Skeletal muscle satellite cell (primary cell): Measurements from ENCODE around the gene MRS2.

Source experiments
- H3K27me3 ChIP-seq: 2 replicates; pipeline ENCODE4 v1.7.0; 2013; ENCODE audit warnings: low read length; ENCODE audit not compliant: control insufficient read depth, insufficient read depth
- H3K36me3 ChIP-seq: 2 replicates; pipeline ENCODE4 v1.7.0; 2013; ENCODE audit warnings: mild to moderate bottlenecking, control low read depth, low read length; ENCODE audit not compliant: insufficient read depth
- H3K4me1 ChIP-seq: 2 replicates; pipeline ENCODE4 v1.7.0; 2013; ENCODE audit warnings: low read length; ENCODE audit not compliant: control insufficient read depth, insufficient read depth
- H3K4me2 ChIP-seq: 2 replicates; pipeline ENCODE4 v1.7.0; 2013; ENCODE audit warnings: mild to moderate bottlenecking, low read length
- H3K4me3 ChIP-seq: 2 replicates; pipeline ENCODE4 v1.7.0; 2013; ENCODE audit warnings: low read length
- H3K9ac ChIP-seq: 2 replicates; pipeline ENCODE4 v1.7.0; 2013; ENCODE audit warnings: mild to moderate bottlenecking, low read depth, low read length, moderate library complexity
- H3K9me3 ChIP-seq: replicated peaks from 2 replicates; pipeline ENCODE4 v1.7.0; 2013; ENCODE audit warnings: mild to moderate bottlenecking, control low read depth, low read length

MRS2 gene

DNA sequence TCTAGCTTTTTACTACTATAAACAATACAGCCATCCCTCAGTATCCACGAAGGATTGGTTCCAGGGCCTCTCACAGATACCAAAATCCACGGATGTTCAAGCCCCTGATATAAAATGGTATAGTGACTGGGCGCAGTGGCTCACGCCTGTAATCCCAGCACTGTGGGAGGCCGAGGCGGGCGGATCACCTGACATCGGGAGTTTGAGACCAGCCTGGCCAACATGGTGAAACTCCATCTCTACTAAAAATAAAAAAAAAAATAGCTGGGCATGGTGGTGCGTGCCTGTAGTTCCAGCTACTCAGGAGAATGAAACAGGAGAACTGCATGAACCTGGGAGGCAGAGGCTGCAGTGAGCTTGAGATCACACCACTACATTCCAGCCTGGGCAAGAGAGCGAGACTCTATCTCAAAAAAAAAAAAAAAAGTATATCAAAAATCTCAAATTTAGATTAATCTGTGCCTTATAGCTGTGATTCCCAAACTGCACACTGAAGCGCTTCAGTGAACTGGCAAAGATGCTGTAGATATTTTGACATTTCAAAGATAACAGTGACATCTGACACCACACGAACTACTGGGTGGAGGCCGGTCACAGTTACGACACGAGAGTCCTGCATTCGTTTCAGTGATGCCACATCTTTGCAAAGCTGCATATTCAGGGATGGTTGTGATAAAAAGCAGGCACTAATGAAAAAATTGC is 38.3 kb downstream of the MRS2 start:
- Histone ChIP-seq H3K36me3 (no peaks in the 10 kb centered on the region), H3K4me3 (no peak overlapping the region), H3K4me2 (no peak overlapping the region), H3K9ac (no peak overlapping the region), H3K9me3 (no peaks in the 10 kb centered on the region), H3K27me3 (no peaks in the 10 kb centered on the region), H3K4me1 (no peaks in the 10 kb centered on the region)

DNA sequence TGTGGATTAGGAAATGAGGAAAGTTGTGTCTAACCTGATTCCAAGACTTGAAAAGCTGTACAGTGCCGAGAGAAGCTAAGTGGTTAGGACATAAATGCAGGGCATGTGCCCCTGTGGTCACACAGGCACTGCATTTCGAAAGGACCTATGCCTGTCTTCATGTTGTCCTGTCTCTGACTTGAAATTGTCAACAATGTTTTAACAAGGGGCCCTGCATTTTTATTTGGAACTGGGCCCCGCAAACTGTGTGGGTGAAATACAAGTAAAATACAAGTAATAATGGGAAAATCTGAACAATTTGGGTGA is 38.8 kb downstream of the MRS2 start:
- Histone ChIP-seq H3K9me3 (no peaks in the 10 kb centered on the region), H3K36me3 (no peaks in the 10 kb centered on the region), H3K4me3 (no peak overlapping the region)

DNA sequence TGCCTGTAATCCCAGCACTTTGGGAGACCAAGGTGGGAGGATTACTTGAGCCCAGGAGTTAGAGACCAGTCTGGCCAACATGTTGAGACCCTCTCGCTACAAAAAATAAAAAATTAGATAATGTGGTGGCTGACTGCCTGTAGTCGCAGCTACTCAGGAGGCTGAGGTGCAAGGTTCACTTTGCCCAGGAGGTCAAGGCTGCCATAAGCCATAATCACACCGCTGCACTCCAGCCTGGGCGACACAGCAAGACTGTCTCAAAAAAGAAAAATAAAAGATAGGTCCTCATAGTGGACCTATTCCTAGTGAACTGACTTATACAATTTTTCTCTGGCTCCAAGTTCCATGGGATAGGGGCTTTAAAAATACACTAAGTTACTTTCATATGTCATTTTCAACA is 41.9 kb downstream of the MRS2 start:
- Histone ChIP-seq H3K27me3 (peaks cover 6% of the 10 kb centered on the region), H3K4me3 (no peak overlapping the region), H3K4me2 (no peak overlapping the region), H3K9me3 (no peaks in the 10 kb centered on the region), H3K36me3 (no peaks in the 10 kb centered on the region), H3K9ac (no peak overlapping the region), H3K4me1 (no peaks in the 10 kb centered on the region)

More for the DNA sequence above, 38.8 kb downstream of the MRS2 start:
- Histone ChIP-seq H3K9ac (no peak overlapping the region), H3K4me1 (no peaks in the 10 kb centered on the region), H3K4me2 (no peak overlapping the region), H3K27me3 (no peaks in the 10 kb centered on the region)

DNA sequence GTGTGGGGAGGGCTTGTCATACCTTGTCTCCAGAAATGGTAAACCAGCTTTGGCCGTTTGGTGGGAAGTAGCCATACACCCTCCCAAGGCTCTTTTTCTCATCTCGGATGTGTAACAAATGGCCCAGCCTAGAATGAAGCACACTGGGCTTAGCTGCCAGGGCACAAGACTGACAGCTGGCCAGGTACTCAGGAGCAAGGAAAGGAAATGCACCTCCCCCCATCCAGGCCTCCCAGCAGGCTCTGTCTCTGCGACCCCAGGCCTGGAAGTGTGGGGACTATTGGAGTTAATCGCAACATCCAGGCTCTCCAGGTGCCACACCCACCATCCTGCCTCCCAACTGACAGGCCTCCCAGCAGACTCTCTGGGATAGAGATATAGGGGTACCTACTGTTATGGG is 43.0 kb downstream of the MRS2 start:
- H3K36me3 ChIP-seq = no peaks in the 10 kb centered on the region
- H3K4me2 ChIP-seq = no peak overlapping the region
- H3K27me3 ChIP-seq = peaks cover 6% of the 10 kb centered on the region
- no peak overlapping the region for H3K4me3 ChIP-seq
- H3K9ac ChIP-seq = no peak overlapping the region
- no peaks in the 10 kb centered on the region for H3K9me3 ChIP-seq
- H3K4me1 ChIP-seq = no peaks in the 10 kb centered on the region

DNA sequence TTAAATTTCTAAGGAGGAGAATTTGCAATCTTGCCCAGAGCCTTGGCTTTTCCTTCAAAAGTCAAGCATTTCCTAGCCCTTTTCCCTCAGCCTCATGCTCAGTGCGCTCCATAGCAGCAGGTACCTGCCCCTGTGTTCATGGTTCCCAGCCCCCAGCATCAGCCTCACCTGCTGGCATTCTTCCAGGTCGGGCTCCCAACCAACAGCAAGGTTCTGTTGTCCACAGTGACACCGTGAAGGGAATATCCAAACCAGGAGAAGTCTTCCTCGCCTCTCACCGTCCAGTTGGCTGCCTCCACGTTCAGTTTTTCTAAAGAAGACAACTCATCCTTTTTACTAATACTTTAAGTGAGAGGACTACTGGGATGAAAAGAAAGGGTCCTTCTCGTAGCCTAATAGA is 43.9 kb downstream of the MRS2 start:
- Histone ChIP-seq H3K4me2 (no peak overlapping the region), H3K4me1 (no peaks in the 10 kb centered on the region)

DNA sequence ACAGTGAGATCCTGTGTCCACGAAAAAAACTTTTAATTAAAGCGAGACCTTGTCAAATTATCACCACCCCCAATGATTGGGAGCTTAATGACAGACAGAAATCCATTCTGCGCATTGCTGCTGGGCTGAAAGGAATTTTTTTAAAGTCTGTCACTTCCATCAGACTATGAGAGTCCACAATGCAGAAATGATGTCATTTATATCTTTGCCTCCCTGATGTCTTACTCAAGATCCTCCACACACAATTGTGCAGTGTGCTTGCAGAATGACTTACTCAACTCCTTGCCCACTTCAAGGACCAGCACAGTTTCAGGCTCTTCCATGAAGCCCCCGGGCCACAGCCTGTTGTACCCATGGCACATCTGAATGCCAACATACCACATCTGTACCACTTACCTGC is 45.7 kb downstream of the MRS2 start:
- Histone ChIP-seq H3K4me1 (no peaks in the 10 kb centered on the region), H3K9ac (no peak overlapping the region)

More for the DNA sequence above, 43.9 kb downstream of the MRS2 start:
- Histone ChIP-seq H3K27me3 (peaks cover 6% of the 10 kb centered on the region), H3K4me3 (no peak overlapping the region), H3K9ac (no peak overlapping the region), H3K9me3 (no peaks in the 10 kb centered on the region), H3K36me3 (no peaks in the 10 kb centered on the region)

DNA sequence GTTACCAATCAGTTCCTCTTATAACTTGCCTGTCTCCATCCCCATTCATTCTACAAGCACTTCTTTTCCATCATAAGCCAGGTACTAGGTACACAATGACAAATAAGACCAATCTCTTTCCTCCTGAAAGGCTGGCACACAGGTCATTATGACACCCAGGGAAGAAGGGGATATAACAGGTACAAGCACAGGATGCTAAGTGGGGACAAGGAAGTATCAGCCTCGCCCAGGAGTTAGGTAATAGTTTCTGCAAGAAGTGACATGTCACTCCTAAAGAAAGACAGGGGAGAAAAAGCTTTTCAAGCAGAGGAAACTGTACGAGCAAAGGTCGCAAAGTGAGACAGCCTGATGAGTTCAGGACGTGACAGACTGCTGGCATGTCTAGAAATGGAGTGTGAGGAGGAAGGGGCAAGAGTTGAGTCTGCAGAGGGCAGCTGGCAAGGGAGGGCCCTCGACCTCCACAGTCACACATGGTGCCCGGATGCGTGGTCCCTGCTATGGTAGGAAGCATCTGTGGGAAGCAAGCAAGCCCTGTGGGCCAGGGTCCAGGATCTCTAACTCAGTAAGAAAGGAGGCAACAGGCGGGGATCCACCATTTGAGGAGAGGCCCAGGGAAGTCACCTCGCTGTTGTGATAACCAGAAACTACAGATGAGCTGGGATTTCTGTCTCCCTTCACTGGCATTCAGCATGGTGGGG is 46.2 kb downstream of the MRS2 start:
- Histone ChIP-seq H3K4me3 (no peak overlapping the region), H3K4me2 (no peak overlapping the region), H3K9me3 (no peaks in the 10 kb centered on the region), H3K36me3 (no peaks in the 10 kb centered on the region), H3K9ac (no peak overlapping the region), H3K4me1 (no peaks in the 10 kb centered on the region), H3K27me3 (peaks cover 6% of the 10 kb centered on the region)

More for the DNA sequence above, 45.7 kb downstream of the MRS2 start:
- Histone ChIP-seq H3K27me3 (peaks cover 6% of the 10 kb centered on the region), H3K4me3 (no peak overlapping the region), H3K36me3 (no peaks in the 10 kb centered on the region), H3K9me3 (no peaks in the 10 kb centered on the region), H3K4me2 (no peak overlapping the region)

DNA sequence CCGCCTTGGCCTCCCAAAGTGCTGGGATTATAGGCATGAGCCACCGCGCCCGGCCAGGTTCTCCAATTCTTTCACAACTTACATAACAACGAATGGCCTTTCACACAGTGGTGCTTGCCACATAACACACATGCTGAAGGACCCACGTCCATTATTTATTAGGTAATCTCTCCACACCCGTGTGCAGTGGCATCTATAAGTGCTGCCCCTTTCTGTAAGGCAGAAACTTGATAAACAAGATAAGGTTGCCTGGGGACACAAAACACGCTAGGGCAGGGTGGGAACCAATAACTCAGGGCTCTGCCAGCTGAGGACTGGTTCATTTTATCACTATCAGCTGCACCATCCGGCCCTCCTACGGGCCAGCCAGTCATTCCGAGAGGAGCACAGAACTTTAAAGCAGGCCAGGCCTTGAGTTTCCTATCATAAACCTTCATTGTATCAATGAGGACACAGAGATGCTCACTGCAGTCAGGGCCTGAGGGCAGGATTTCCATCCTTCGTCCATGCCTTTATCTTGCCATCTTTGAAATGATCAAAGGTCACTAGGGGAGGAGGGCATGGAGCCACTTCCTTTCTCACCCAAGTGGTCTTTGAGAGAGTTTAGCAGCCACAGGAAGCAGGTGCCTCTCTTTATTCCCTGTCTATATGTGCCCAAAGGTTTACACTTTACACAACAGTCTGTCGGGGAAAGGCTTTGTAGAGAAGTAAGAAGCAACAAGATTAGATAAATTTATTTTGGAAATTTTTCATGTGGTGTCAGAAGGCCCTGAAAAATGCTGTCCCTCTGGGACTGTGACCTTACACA is 49.0 kb downstream of the MRS2 start:
- no peaks in the 10 kb centered on the region for H3K4me1 ChIP-seq
- no peaks in the 10 kb centered on the region for H3K9me3 ChIP-seq
- no peak overlapping the region for H3K9ac ChIP-seq
- H3K36me3 ChIP-seq = no peaks in the 10 kb centered on the region
- H3K27me3 ChIP-seq = peaks cover 6% of the 10 kb centered on the region
- H3K4me3 ChIP-seq = no peak overlapping the region
- H3K4me2 ChIP-seq = no peak overlapping the region

DNA sequence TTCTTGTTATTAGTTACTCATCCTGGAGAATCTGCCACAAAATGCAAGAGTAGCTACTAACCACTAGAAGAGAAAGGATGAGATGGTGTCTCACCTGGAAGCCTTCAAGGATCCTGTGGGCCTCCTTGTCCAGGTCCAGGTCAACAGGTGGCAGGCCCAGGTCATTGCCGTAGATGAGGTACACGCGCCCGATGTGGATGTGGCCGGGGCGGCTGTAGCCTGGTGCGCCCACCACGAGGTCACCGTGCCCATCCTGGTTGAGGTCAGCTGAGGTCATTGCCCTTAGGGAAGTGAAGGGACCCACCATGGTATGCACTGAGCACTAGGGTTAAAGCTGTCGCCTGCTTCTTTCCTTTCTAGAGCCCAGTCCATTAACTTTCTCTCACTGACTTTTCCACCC is 51.2 kb downstream of the MRS2 start:
- Histone ChIP-seq H3K9me3 (no peaks in the 10 kb centered on the region), H3K27me3 (peaks cover under 1% of the 10 kb centered on the region), H3K4me1 (peaks cover 2% of the 10 kb centered on the region), H3K4me2 (no peak overlapping the region), H3K9ac (no peak overlapping the region), H3K36me3 (no peaks in the 10 kb centered on the region), H3K4me3 (no peak overlapping the region)

DNA sequence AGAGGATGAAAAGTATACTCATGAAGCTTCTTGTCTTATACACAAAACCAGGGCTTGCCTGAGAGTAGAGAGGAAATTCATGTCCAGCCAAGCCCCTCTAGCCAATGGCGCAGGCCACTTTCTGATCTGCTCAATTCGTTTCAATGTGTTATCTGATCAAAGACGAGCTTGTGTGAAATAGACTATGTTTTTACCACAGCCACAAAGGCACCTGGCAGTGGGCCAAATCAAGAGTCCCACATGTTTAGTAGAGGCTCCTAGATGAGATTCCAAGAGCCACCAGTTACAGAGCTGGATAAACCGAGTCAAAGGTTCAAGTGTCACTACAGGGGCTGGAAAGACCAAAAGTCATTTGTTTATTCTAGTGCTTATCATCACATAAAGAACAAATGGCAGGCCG is 51.7 kb downstream of the MRS2 start:
- Histone ChIP-seq H3K36me3 (no peaks in the 10 kb centered on the region), H3K9me3 (no peaks in the 10 kb centered on the region), H3K4me3 (no peak overlapping the region), H3K4me2 (no peak overlapping the region), H3K27me3 (no peaks in the 10 kb centered on the region), H3K9ac (no peak overlapping the region), H3K4me1 (peaks cover 2% of the 10 kb centered on the region)

DNA sequence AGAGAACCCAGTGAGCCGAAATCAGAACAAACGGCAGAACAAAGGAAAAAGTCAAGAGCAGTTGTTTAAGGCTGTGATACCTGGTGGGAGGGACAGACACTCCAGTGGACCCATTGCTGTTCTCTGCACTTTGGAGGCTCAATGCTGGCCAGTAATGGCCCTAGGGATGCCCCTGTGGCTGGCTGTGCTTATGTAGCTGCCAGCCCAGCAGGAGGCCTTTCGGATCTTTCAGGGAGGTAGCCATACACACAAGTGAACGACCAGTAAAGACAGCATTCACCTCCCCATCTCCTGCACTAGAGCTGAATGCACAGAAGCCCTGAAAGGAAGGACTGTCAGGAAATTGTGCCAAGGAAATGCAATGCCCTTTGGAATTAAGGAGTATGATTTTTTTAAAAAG is 52.3 kb downstream of the MRS2 start:
- no peaks in the 10 kb centered on the region for H3K36me3 ChIP-seq
- H3K27me3 ChIP-seq = no peaks in the 10 kb centered on the region
- no peak overlapping the region for H3K4me2 ChIP-seq
- no peaks in the 10 kb centered on the region for H3K9me3 ChIP-seq
- no peak overlapping the region for H3K9ac ChIP-seq
- no peak overlapping the region for H3K4me3 ChIP-seq
- peaks cover 2% of the 10 kb centered on the region for H3K4me1 ChIP-seq
